Smooth muscle cell of the coronary artery (primary cell): Measurements from ENCODE around the gene SBNO1. TPM values are rescaled to one million over a fixed set of nuclear protein-coding genes. Genes with fewer than 3 reads are reported as not detected.

Experiments used
- total RNA-seq: library from RNA; depleted of rRNA; stranded (reverse); fragments of >200 nt; gene quantifications from 2 replicates; pipeline ENCODE4 v1.2.3, GENCODE V29; 2014; ENCODE audit warnings: low replicate concordance

SBNO1 gene
- 17.4 and 19.7 TPM in 2 replicates for total RNA-seq

DNA sequence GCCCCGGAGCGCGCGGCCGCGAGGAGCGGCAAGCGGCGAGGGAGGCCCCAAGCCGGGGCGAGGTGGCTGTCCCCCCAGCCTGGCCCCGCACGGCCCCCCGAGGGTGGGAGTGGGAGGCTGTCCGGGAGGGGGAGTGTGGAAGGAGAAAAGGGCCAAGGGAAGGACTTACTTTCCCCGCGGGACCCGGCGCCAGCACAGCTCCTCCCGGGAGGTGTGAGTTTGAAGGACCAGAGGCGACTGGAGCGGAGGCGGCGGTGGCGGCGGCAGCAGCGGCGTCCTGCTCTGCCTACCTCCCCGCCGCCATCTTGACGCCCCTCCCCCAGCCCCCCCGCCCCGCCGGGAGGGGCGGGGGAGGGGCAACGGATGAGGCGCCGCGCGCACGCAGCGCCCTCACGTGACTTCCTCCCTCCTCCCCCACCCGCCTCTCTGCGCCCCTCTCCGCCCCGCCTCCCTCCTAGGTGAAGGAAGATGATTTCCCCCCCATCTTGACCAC, at the start of gene SBNO1:
SBNO1 (minus strand) TSS at position 316 of the 493 bp plus-strand sequence. CDS start 14,406 bp downstream, outside the sequence.

Other genes starting within 250 kb of the SBNO1 start
- gene PITPNM2, start 213.8 kb downstream of the SBNO1 start, total RNA-seq, result 1.4 and 2.5 TPM in 2 replicates
- 14.4 and 33.8 TPM in 2 replicates for gene MPHOSPH9, start 131.7 kb downstream of the SBNO1 start, total RNA-seq
- gene MTRFR, start 131.4 kb downstream of the SBNO1 start, total RNA-seq, result 9.5 and 12.1 TPM in 2 replicates
- gene CDK2AP1, start 93.0 kb downstream of the SBNO1 start, total RNA-seq, result 107 and 188 TPM in 2 replicates
- 19.5 and 53.4 TPM in 2 replicates for gene KMT5A, start 19.3 kb upstream of the SBNO1 start, total RNA-seq
- 6.1 and 8.5 TPM in 2 replicates for gene RILPL2, start 71.8 kb upstream of the SBNO1 start, total RNA-seq
- gene SNRNP35, start 93.3 kb upstream of the SBNO1 start, total RNA-seq, result 8.7 and 14.5 TPM in 2 replicates
- gene RILPL1, start 168.9 kb upstream of the SBNO1 start, total RNA-seq, result 10.1 and 16.0 TPM in 2 replicates
- gene TMED2, start 219.7 kb upstream of the SBNO1 start, total RNA-seq, result 217 and 504 TPM in 2 replicates
- gene DDX55, start 237.3 kb upstream of the SBNO1 start, total RNA-seq, result 11.9 and 15.7 TPM in 2 replicates